Aorta (tissue), 5 donors: ENCODE measurements around the gene XDH. TPM values are rescaled to one million over a fixed set of nuclear protein-coding genes. Genes with fewer than 3 reads are reported as not detected.

ENCODE experiments used
- ATAC-seq: fragments of 200-7000 bp; cut with Tn5 transposase; one replicate; pipeline ENCODE4 v1.9.1; 2022; ENCODE audit warnings: moderate library complexity; ENCODE audit not compliant: low FRiP score
- DNase-seq, 2 donors: peaks; one replicate each; pipeline ENCODE4 v3.0.0-alpha.2; 2020
- H3K27ac ChIP-seq, 2 donors: one replicate each; pipeline ENCODE4 v1.5.1; 2013; ENCODE audit warnings: low read length in 2 of 2, mild to moderate bottlenecking in 2 of 2, moderate library complexity in 2 of 2, control low read depth in 1 of 2, inconsistent platforms in 1 of 2, low read depth in 1 of 2
- H3K27me3 ChIP-seq, 2 donors: one replicate each; pipeline ENCODE4 v1.6.1; 2013; ENCODE audit warnings: control low read depth in 1 of 2, low read length in 1 of 2, mild to moderate bottlenecking in 1 of 2, moderate library complexity in 1 of 2; ENCODE audit not compliant: insufficient read depth in 2 of 2, control insufficient read depth in 1 of 2
- H3K36me3 ChIP-seq, 2 donors: one replicate each; pipeline ENCODE4 v1.6.1; 2013; ENCODE audit warnings: control low read depth in 1 of 2, low read length in 1 of 2, mild to moderate bottlenecking in 1 of 2; ENCODE audit not compliant: insufficient read depth in 2 of 2, control insufficient read depth in 1 of 2
- H3K4me1 ChIP-seq, 2 donors: one replicate each; pipeline ENCODE4 v1.6.1; 2013; ENCODE audit warnings: low read length in 2 of 2, control low read depth in 1 of 2, mild to moderate bottlenecking in 1 of 2, moderate library complexity in 1 of 2; ENCODE audit not compliant: insufficient read depth in 2 of 2, control insufficient read depth in 1 of 2
- H3K4me3 ChIP-seq, 2 donors: one replicate each; pipeline ENCODE4 v1.5.1; 2013; ENCODE audit warnings: low read length in 2 of 2, control low read depth in 1 of 2, mild to moderate bottlenecking in 1 of 2
- H3K9me3 ChIP-seq: one replicate; pipeline ENCODE4 v1.6.1; 2013; ENCODE audit warnings: mild to moderate bottlenecking, low read length; ENCODE audit not compliant: control insufficient read depth
- WGBS, 2 donors: extraction: QIAGEN DNeasy Blood & Tissue Kit; methylation state at CpG; one replicate each; pipeline ENCODE4 v1.1.7; 2013; 5-methylcytosine and 5-hydroxymethylcytosine counted together
- intact Hi-C, 2 donors: fragments of 100-400 bp; cut with DNase I; formaldehyde crosslinking; loops; one replicate each; pipeline versions ENCODE4 v1.14.2 to v1.15.0; 2022
- polyA plus RNA-seq, 2 donors: library from polyadenylated mRNA; stranded (reverse); fragments of 200-250 nt; gene quantifications; one replicate each; pipeline ENCODE4 v1.2.3, GENCODE V29; 2013
- total RNA-seq, 2 donors: library from RNA; stranded (reverse); fragmentation: NEBNext Ultra II Directional; extraction: Animal tissue kit (Norgen Biotek cat#: 25700); gene quantifications; one replicate each; pipeline ENCODE4 v1.2.1, GENCODE V29; 2021
- donor health status: healthy with polysubstance abuse.
- donor health status: Bipolar disorder and iron deficiency.
- donor health status: DM: no; HTN: no; CAD: no.
- donor health status: DM: no; HTN: no; CAD: no.
- donor health status: DM: yes; HTN: yes; CAD: no.

XDH gene
- total and polyA plus RNA-seq, 4 donors, result 0.03 to 5.0 TPM; not detected in 2

GRCh38 chr2:31381601-31382000 is 32.9 kb downstream of the XDH start:
- 76 to 77% methylated on average over 6 of the region's 6 CpGs for WGBS, 2 donors
- H3K9me3 ChIP-seq, result no peaks in the 10 kb centered on the region
- no peak overlapping the region for H3K4me3 ChIP-seq
- H3K4me1 ChIP-seq, result no peaks in the 10 kb centered on the region
- no peak overlapping the region for H3K27ac ChIP-seq
- H3K36me3 ChIP-seq, result no peaks in the 10 kb centered on the region
- DNase-seq (no peak), ATAC-seq (no peak)
- intact Hi-C loops, result no loop called here
- no peaks in the 10 kb centered on the region for H3K27me3 ChIP-seq

GRCh38 chr2:31380243-31380642 is 34.3 kb downstream of the XDH start:
- H3K27ac ChIP-seq, result no peak overlapping the region
- 89 to 96% methylated on average over 3 of the region's 3 CpGs for WGBS, 2 donors
- intact Hi-C loops, result no loop called here

GRCh38 chr2:31379747-31380146 is 34.8 kb downstream of the XDH start:
- WGBS, 2 donors, result 93 to 100% methylated on average over 1 of the region's 1 CpG
- DNase-seq (no peak), ATAC-seq (peak; percentile 15)
- H3K36me3 ChIP-seq, result no peaks in the 10 kb centered on the region
- no peak overlapping the region for H3K27ac ChIP-seq
- intact Hi-C loops, result no loop called here
- no peaks in the 10 kb centered on the region for H3K9me3 ChIP-seq
- no peaks in the 10 kb centered on the region for H3K4me1 ChIP-seq
- H3K27me3 ChIP-seq, result no peaks in the 10 kb centered on the region
- no peak overlapping the region for H3K4me3 ChIP-seq

More at GRCh38 chr2:31380243-31380642, 34.3 kb downstream of the XDH start:
- Histone ChIP-seq H3K4me3 (no peak overlapping the region), H3K36me3 (no peaks in the 10 kb centered on the region), H3K27me3 (no peaks in the 10 kb centered on the region), H3K4me1 (no peaks in the 10 kb centered on the region), H3K9me3 (no peaks in the 10 kb centered on the region)
- DNase-seq (no peak), ATAC-seq (no peak)

GRCh38 chr2:31378791-31379501 is 35.6 kb downstream of the XDH start:
- intact Hi-C loops, result no loop called here
- H3K4me1 ChIP-seq, result no peaks in the 10 kb centered on the region
- ATAC-seq (no peak), DNase-seq (no peak)
- no peak overlapping the region for H3K4me3 ChIP-seq
- no peaks in the 10 kb centered on the region for H3K27me3 ChIP-seq
- WGBS, 2 donors, result 79 to 83% methylated on average over 6 of the region's 6 CpGs
- no peaks in the 10 kb centered on the region for H3K36me3 ChIP-seq
- H3K27ac ChIP-seq, result no peak overlapping the region
- H3K9me3 ChIP-seq, result no peaks in the 10 kb centered on the region

DNA sequence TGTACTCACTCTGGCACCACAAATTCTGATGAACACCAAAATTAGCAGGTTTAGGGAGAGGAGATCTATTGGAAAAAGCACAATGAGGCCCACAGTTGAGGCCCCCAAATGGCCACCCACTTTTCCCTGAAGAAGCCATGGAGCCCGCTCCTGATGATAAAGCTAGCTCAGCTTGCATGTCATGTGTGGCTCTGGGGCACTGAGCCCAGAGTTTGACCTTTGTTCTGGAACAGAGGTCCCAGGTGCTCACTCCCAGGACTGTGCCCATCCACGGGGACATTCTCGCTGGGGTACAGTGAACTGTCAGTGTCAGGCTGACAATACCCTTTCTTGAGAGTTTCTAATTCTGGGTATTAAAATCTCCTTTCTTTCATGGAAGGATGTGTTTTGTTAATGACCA is 36.2 kb downstream of the XDH start:
- ATAC-seq (no peak), DNase-seq (no peak)
- intact Hi-C loops, result no loop called here
- no peak overlapping the region for H3K27ac ChIP-seq
- H3K4me3 ChIP-seq, result no peak overlapping the region
- WGBS, 2 donors, result 91 to 93% methylated on average over 3 of the region's 3 CpGs
- H3K9me3 ChIP-seq, result no peaks in the 10 kb centered on the region
- H3K36me3 ChIP-seq, result no peaks in the 10 kb centered on the region
- H3K4me1 ChIP-seq, result no peaks in the 10 kb centered on the region
- H3K27me3 ChIP-seq, result no peaks in the 10 kb centered on the region

DNA sequence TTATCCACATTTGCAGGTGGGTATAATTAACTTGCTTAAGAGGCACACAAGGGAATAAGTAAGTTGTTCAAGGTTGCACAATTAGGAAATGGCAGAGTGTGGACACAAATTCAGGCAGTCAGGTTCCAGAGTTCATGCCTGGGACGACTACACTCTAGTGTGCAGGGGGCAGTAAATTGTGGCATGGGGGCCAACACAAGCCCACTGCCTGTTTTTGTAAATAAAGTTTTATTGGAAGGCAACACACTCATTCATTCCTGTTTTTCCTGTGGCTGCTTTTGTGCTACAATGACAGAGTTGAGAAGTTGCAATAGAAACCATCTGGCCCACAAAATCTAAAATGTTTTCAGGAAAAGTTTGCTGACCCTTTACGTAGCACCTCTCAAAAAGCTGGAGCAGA is 41.4 kb downstream of the XDH start:
- ATAC-seq (no peak), DNase-seq (no peak)
- H3K4me3 ChIP-seq, result no peak overlapping the region
- 64 to 71% methylated on average over 2 of the region's 2 CpGs for WGBS, 2 donors
- H3K27me3 ChIP-seq, result no peaks in the 10 kb centered on the region
- H3K4me1 ChIP-seq, result no peaks in the 10 kb centered on the region
- H3K36me3 ChIP-seq, result no peaks in the 10 kb centered on the region
- no peak overlapping the region for H3K27ac ChIP-seq
- no peaks in the 10 kb centered on the region for H3K9me3 ChIP-seq
- intact Hi-C loops, result no loop called here

GRCh38 chr2:31372097-31372496 is 42.4 kb downstream of the XDH start:
- Histone ChIP-seq H3K4me3 (no peak overlapping the region), H3K27ac (no peak overlapping the region), H3K4me1 (no peaks in the 10 kb centered on the region), H3K9me3 (no peaks in the 10 kb centered on the region), H3K36me3 (no peaks in the 10 kb centered on the region), H3K27me3 (no peaks in the 10 kb centered on the region)
- WGBS, 2 donors, result 80 to 86% methylated on average over 10 of the region's 10 CpGs
- no peak for DNase-seq
- intact Hi-C loops, result no loop called here
- no peak for ATAC-seq

DNA sequence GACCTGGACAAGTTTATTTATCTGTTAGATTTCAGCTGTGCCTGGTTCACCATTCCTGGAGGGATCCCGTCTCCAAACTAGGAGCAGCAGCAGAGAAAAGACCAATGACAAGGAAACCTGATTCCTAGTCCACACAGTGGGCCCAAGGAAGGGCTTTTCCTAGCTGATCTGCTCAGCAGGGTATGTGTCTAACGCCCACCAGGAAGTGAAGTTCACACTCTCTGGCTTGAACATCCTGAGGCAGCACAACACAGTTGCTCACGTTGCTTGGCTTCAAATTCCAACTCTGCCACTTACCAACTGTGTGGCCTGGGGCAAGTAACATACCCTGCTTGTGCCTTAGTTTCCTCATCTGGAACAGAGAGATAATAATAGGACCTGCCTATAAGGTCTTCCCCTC is 42.9 kb downstream of the XDH start:
- Histone ChIP-seq H3K27me3 (no peaks in the 10 kb centered on the region), H3K27ac (no peak overlapping the region), H3K4me3 (no peak overlapping the region), H3K4me1 (no peaks in the 10 kb centered on the region), H3K9me3 (no peaks in the 10 kb centered on the region), H3K36me3 (no peaks in the 10 kb centered on the region)
- ATAC-seq (no peak), DNase-seq (no peak)
- 67 to 69% methylated on average over 3 of the region's 3 CpGs for WGBS, 2 donors
- intact Hi-C loops, result no loop called here

- DNase-seq (no peak), ATAC-seq (no peak)
- H3K4me3 ChIP-seq, result no peak overlapping the region
- H3K36me3 ChIP-seq, result no peaks in the 10 kb centered on the region
- WGBS, 2 donors, result 76 to 85% methylated on average over 4 of the region's 4 CpGs
- H3K9me3 ChIP-seq, result no peaks in the 10 kb centered on the region
- no peaks in the 10 kb centered on the region for H3K4me1 ChIP-seq
- H3K27ac ChIP-seq, result no peak overlapping the region
- intact Hi-C loops, result no loop called here
- no peaks in the 10 kb centered on the region for H3K27me3 ChIP-seq
These were observed 47.8 kb downstream of the XDH start for GRCh38 chr2:31366733-31367132.
